ENCODE data around the gene UBE2QL1. TPM values are rescaled to one million over a fixed set of nuclear protein-coding genes. Genes with fewer than 3 reads are reported as not detected.

The UBE2QL1 gene
- polyA plus RNA-seq, 5 donors, result 0.19 to 0.40 (median 0.21) TPM

- DNase-seq, result no peak
These were observed 5.4 kb downstream of the UBE2QL1 start for GRCh38 chr5:6453937-6454560.

GRCh38 chr5:6454628-6455053, 6.0 kb downstream of the UBE2QL1 start:
- DNase-seq, result no peak

DNA sequence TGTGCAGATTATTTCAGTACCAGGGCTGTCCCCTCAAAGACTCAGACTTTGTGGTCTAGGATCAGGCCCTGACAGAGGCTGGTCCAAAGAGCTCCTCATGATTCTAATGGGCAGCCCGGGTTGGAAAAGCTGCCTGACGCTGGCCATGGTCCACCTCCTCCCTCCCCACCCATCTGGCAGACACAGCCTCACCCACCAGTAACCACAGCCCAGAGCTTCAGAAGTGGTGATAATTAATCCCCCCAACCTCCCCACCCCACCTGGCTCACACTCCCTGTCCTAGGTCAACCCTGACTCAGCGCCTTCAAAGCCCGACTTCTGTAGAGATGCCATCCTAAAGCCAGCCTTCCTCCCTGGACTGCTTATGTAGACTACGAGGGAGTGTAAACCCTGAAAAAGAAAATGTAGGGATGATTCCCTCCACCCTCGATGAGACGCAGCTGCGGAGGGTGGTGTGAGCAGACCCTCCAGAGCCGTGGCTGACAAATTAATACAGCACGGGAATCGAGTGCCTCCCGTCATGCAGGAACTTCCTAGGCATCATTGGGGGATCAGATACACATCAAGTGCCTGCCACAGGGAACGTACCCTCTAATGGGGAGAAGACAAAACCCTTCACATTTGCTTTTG, 7.0 kb downstream of the UBE2QL1 start:
- no peak for DNase-seq

DNA sequence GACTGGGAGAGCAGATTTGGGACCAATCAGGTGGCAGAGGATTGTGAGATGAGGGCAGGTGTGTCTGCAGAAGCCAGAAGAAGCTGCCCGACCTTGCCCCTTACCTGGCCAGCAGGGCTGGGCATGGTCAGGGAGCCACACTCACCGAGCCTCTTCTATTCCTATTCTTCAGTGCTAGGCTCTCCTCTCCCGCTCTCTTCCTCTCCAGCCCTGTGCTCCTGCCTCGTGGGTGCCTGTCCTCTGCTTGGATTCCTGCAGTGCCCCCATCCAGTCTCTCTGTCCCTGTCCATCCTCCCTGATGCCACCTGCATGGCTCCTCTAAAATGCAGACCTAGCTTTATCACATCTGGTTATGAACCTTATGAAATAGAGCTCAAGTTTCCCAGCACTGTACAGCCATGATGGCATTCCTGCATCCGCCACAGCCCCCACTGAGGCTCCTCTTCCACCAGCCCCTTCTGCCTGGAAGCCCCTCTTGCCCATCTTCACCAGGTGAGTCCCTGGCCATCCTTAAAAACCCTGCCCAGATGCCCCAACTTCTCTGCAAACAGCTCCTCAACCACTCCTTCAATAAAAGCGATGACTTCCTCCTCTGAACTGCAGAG, 8.2 kb downstream of the UBE2QL1 start:
- no peak for DNase-seq

- no peak for DNase-seq
These were observed 8.9 kb downstream of the UBE2QL1 start for GRCh38 chr5:6457592-6457991.

DNA sequence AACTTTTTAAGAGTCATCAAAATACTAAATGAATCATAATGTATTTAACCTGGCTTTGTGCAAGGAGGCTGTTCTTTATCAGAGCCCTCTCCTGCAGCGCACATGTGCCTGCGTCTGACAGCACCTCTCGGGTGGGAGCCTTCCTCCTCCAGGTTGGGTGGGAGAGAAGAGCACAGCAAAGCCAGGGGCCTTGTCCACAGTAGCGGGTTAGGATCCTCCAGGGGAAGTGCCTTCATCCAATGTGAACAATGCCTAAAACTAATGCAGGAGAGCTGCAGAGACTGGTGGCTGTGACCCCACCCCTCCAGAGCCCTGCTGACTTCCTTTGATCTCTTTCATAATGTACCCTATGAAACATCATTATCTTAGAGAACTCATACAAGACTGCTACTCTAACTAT, 10.2 kb downstream of the UBE2QL1 start:
- no peak for DNase-seq

DNA sequence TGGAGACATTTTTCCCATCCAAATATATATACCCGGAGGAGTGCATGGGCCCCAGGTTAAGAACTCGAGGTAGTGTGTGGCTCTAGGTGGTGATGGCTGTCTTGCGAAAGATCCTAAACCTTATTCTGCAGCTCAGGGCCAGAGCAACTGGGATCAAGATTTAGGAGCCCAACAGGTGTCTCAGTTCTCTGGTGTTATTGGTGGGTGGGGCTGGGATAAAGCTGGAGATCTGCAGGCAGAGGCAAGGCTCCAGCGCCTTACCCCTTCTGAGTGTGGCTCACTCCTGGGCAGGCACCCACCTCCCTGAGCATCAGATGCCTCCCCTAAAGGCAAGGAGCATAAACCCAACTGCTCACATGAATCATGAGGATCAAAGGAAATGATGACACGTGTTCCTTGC, 11.2 kb downstream of the UBE2QL1 start:
- DNase-seq, result no peak

DNA sequence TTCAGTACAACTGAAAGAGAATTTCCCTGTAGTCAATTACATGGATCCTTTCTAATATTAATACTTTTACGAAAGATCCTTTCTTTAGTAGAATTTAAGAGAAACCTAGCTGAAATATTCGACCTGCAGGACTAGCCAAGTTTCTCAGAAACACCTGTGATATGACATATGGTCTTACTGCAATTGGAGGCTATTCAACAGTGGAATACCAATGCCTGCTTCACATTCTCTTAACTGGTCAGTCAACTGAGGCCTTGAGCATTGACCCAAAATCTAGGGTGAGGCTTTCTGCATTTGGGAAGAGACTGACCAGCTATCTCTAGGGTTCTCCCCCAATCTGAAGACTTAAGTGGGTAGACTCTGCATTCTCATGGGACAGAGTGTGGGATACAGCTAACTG, 12.3 kb downstream of the UBE2QL1 start:
- no peak for DNase-seq

- no peak for DNase-seq
These were observed 13.4 kb downstream of the UBE2QL1 start for GRCh38 chr5:6461793-6462650.

DNA sequence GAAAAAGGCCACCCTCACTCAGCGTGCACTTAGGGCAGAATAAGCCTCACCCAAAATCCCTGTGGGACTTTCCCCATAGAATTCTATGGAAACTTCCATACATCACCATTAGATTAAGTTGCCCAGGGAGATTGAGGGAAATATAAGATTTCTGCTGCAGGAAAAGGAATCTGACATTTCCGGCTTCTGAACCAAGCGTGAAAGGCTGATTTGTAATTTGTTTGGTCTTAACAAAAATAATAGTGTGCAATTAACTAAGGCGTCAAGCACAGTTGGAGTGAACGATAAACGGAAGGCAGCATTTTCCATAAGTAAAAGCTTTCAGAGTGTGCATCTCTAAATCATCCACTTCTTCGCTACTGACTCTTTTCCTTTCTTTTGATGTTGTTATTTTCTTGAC, 14.0 kb downstream of the UBE2QL1 start:
- DNase-seq, result no peak

DNA sequence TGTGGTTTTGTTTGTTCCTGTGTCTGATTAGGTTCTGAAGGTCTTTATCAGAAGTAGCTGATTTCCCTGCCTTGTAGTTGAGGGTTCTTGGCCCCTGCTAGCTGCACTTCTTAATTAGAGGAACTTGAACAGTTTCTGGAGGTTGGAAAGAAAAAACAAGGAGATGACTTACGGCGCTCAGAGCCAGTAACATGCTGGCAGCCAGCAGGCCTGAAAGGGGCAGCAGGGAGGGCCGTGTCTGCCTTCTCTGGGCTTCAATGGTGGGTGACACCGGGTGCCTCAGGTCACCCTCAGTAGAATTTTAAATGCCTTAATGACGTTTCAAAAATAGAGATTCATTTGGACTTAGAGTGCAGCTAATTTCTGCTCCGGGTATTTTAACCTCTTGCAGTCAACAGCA, 15.8 kb downstream of the UBE2QL1 start:
- no peak for DNase-seq

DNA sequence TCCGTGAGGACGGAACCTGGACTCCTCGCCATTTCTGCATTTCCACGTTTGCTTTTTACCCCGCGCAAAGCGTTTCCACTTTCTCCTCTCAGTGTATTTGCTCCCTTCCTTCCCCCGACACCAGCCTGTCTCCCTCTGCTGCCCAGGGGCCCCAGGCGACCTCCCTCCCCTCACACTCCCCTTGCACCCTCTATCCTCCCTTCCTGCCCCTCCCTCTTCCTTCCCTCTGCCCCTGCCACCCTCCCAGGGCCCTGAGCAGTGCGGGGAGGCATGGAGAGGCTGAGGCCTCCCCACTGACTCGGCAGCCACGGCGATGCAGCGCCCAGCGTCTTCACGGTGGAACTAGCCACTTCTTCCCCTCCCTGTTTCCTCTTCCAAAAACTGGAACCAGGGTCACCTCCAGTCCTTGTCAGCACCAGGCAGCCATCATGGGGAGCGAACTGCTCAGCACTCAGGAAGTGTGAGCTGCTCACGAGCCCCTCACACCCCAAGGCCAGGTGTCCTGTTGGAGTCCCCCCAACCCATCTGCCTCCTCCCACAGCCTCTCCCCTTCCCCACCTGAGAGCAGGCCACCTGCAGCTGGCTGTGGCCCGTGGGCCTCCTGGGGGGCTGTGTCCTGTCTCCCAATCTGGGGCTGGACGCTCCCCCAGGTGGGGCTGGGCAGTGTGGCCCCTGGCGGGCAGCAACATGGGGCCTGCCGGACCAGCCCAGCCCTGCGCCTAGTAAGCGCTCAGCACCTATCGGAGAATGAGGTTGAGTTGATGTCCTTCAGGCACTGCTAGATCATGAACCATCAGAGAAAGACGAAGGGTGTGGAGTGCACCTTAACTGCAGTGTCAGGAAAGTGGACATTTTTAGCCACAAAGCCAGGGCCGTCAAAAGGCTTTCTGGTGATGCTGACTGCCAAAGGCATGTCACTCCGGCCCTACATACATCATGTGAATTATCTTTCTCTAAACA, 17.5 kb downstream of the UBE2QL1 start:
- DNase-seq, result no peak

DNA sequence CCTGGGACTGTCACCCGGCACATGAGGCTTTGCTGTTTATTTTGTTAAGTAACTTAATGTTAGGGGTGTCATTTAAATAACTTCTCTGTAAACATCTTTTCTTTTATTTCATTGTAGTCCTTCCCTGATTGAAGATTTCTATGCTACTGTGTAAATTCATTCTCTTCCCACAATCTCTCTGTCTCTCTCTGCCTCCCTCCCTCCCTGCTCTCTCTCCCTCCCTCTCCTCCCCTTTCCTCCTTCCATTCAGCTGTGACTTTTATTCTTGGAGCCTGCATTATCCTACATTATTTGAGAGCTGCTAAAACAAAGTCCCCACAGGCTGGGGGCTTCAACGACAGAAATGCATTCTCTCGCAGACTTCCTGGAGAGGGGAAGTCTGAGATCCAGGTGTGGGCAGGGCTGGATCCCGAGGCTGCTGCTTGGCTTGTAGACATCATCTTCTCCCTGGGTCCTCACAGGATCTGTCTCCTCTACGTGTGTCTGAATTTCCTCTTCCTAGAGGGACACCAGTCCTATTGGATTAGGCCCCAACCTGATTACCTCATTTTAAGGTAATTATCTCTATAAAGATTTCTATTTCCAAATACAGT, 18.4 kb downstream of the UBE2QL1 start:
- no peak for DNase-seq

- no peak for DNase-seq
These were observed 18.9 kb downstream of the UBE2QL1 start for GRCh38 chr5:6467591-6467990.

GRCh38 chr5:6468104-6468503, 19.4 kb downstream of the UBE2QL1 start:
- no peak for DNase-seq

GRCh38 chr5:6468870-6469269, 20.2 kb downstream of the UBE2QL1 start:
- DNase-seq, result no peak

GRCh38 chr5:6469836-6470235, 21.2 kb downstream of the UBE2QL1 start:
- DNase-seq, result no peak

- DNase-seq, result no peak
These were observed 22.0 kb downstream of the UBE2QL1 start for GRCh38 chr5:6470672-6471071.

- DNase-seq, result no peak
These were observed 22.6 kb downstream of the UBE2QL1 start for GRCh38 chr5:6471252-6471651.

- no peak for DNase-seq
These were observed 24.1 kb downstream of the UBE2QL1 start for GRCh38 chr5:6472792-6473191.

DNA sequence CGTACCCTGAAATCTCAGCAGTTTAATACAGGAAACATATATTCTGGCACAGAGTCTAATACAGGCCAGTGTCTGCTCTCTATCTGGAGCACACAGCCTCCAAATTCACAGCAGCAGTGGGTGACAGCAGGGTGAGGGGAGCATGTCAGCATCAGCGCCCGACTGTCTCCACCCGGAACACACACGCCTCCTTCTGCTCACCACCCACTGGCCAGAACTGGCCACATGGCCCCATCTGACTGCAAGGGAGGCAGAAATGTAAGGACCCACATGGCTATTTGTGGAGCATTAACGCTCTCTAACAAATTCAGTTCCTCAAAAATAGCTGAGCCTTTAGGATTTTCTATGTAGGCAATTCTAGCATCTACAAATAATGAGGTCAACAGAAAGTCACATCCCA, 24.6 kb downstream of the UBE2QL1 start:
- no peak for DNase-seq
